Left ventricle myocardium inferior (tissue), 1 donor: ENCODE measurements around the gene CHRNE. TPM values are rescaled to one million over a fixed set of nuclear protein-coding genes. Genes with fewer than 3 reads are reported as not detected.

Source experiments
- DNase-seq: peaks from one replicate; pipeline ENCODE4 v3.0.0-alpha.2; 2020
- H3K27ac ChIP-seq: fragments of 200-600 bp; replicated peaks from 2 replicates; pipeline ENCODE4 v1.8.0; 2021
- H3K27me3 ChIP-seq: fragments of 200-600 bp; 2 replicates; pipeline ENCODE4 v1.8.0; 2021; ENCODE audit warnings: low read depth
- H3K36me3 ChIP-seq: fragments of 200-600 bp; 2 replicates; pipeline ENCODE4 v1.8.0; 2021
- H3K4me1 ChIP-seq: fragments of 200-600 bp; 2 replicates; pipeline ENCODE4 v1.8.0; 2021
- H3K4me3 ChIP-seq: fragments of 200-600 bp; 2 replicates; pipeline ENCODE4 v1.8.0; 2021; ENCODE audit warnings: mild to moderate bottlenecking, moderate library complexity
- H3K9me3 ChIP-seq: fragments of 200-600 bp; replicated peaks from 2 replicates; pipeline ENCODE4 v1.8.0; 2021
- intact Hi-C: fragments of 100-400 bp; cut with micrococcal nuclease; formaldehyde crosslinking; loops from one replicate; pipeline ENCODE4 v1.11.0; 2022
- total RNA-seq: library from RNA; stranded (reverse); fragmentation: NEBNext Ultra II Directional; extraction: Animal tissue kit (Norgen Biotek cat#: 25700); gene quantifications from one replicate; pipeline ENCODE4 v1.2.1, GENCODE V29; 2021
- TF ChIP-seq, protein P1 (sequence below): fragments of 200-600 bp; IDR thresholded peaks from 2 replicates; pipeline ENCODE4 v1.8.0; 2021; ENCODE audit warnings: antibody characterized with exemption, mild to moderate bottlenecking, borderline replicate concordance
- donor health status: DM: no; HTN: yes; CAD: no; lungs with severe emphysema.

CHRNE gene
- total RNA-seq, 1 donor from 2014 or later: 1.5 TPM

- intact Hi-C loops: no loop called here
- H3K27me3 ChIP-seq: no peaks in the 10 kb centered on the region
- H3K9me3 ChIP-seq: no peaks in the 10 kb centered on the region
- no peak overlapping the region for H3K4me3 ChIP-seq
- H3K27ac ChIP-seq: no peak overlapping the region
- no peak for DNase-seq
- TF ChIP-seq, protein P1, sequence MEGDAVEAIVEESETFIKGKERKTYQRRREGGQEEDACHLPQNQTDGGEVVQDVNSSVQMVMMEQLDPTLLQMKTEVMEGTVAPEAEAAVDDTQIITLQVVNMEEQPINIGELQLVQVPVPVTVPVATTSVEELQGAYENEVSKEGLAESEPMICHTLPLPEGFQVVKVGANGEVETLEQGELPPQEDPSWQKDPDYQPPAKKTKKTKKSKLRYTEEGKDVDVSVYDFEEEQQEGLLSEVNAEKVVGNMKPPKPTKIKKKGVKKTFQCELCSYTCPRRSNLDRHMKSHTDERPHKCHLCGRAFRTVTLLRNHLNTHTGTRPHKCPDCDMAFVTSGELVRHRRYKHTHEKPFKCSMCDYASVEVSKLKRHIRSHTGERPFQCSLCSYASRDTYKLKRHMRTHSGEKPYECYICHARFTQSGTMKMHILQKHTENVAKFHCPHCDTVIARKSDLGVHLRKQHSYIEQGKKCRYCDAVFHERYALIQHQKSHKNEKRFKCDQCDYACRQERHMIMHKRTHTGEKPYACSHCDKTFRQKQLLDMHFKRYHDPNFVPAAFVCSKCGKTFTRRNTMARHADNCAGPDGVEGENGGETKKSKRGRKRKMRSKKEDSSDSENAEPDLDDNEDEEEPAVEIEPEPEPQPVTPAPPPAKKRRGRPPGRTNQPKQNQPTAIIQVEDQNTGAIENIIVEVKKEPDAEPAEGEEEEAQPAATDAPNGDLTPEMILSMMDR: no peak
- peaks cover 86% of the 10 kb centered on the region for H3K36me3 ChIP-seq
- no peaks in the 10 kb centered on the region for H3K4me1 ChIP-seq
Observed at GRCh38 chr17:4892499-4893221, 10.2 kb downstream of the CHRNE start.

- Histone ChIP-seq H3K27ac (no peak overlapping the region), H3K9me3 (no peaks in the 10 kb centered on the region), H3K4me1 (no peaks in the 10 kb centered on the region), H3K36me3 (peaks cover 93% of the 10 kb centered on the region), H3K27me3 (no peaks in the 10 kb centered on the region), H3K4me3 (no peak overlapping the region)
- intact Hi-C loops: no loop called here
- DNase-seq: no peak
- TF ChIP-seq, protein P1: no peak
Observed at GRCh38 chr17:4891411-4892410, 11.2 kb downstream of the CHRNE start.

DNA sequence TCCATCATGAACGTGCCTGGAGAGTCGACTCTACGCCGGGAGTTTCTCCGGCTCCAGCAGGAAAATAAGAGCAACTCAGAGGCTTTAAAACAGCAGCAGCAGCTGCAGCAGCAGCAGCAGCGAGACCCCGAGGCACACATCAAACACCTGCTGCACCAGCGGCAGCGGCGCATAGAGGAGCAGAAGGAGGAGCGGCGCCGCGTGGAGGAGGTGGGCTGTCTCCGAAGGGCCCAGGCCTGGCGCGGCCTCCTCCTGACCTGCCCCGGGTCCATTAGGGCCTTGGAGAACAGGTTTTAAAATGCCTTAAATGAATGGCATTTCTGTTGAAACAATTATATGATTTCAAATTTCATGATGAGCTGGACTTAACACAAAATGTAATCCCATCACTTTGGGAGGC, 15.3 kb downstream of the CHRNE start:
- no peak overlapping the region for H3K27ac ChIP-seq
- DNase-seq: no peak
- H3K27me3 ChIP-seq: no peaks in the 10 kb centered on the region
- TF ChIP-seq, protein P1: no peak
- H3K4me3 ChIP-seq: no peak overlapping the region
- no peaks in the 10 kb centered on the region for H3K9me3 ChIP-seq
- no peaks in the 10 kb centered on the region for H3K4me1 ChIP-seq
- intact Hi-C loops: loop anchor here (5.0 to 10.0 kb wide), 2 partner anchors 53 to 100 kb away; partner anchors contain the start of genes GLTPD2, MINK1 and VMO1
- H3K36me3 ChIP-seq: peaks cover 79% of the 10 kb centered on the region

- no peaks in the 10 kb centered on the region for H3K27me3 ChIP-seq
- no peak overlapping the region for H3K27ac ChIP-seq
- DNase-seq: no peak
- no peaks in the 10 kb centered on the region for H3K9me3 ChIP-seq
- H3K36me3 ChIP-seq: peaks cover 71% of the 10 kb centered on the region
- peaks cover 3% of the 10 kb centered on the region for H3K4me1 ChIP-seq
- TF ChIP-seq, protein P1: no peak
- intact Hi-C loops: loop anchor here (5.0 to 10.0 kb wide), 2 partner anchors 52 to 100 kb away; partner anchors contain the start of genes GLTPD2, MINK1 and VMO1
- no peak overlapping the region for H3K4me3 ChIP-seq
Observed at GRCh38 chr17:4886830-4887229, 16.1 kb downstream of the CHRNE start.

DNA sequence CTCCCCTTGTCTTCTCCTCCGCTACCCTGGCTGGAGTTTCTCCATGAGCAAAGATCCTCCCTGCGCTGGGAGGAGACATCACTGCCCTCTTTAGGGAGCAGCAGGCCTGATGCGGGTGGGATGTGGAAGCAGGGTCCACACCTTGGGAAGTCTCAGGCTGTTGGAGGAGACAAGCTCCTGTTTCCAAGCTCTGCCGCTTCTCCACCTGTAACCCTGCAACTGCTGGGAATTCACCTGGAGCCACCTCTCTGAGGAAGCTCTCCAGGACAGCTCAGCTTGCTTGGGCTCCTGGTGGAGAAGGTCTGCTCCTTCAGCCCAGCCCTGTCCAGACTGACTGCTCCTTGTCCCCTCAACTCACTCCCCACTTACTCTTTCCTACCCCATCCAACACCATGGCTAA, 18.4 kb downstream of the CHRNE start:
- TF ChIP-seq, protein P1: no peak
- DNase-seq: no peak
- intact Hi-C loops: loop anchor here (10.0 kb wide), 1 partner anchor 50 kb away; the partner anchor contains the start of gene MINK1

More for the DNA sequence above, 18.4 kb downstream of the CHRNE start:
- Histone ChIP-seq H3K4me1 (peaks cover 7% of the 10 kb centered on the region), H3K27ac (no peak overlapping the region), H3K4me3 (no peak overlapping the region), H3K9me3 (no peaks in the 10 kb centered on the region), H3K27me3 (no peaks in the 10 kb centered on the region), H3K36me3 (peaks cover 62% of the 10 kb centered on the region)
